Mesenchymal stem cell (in vitro differentiated cells and primary cell): Measurements from ENCODE around the gene FAM170B.

Experiments used
- DNase-seq: peaks from one replicate; pipeline ENCODE4 v3.0.0-alpha.2; 2013
- H2AFZ ChIP-seq: one replicate; pipeline ENCODE4 v1.6.1; 2013; ENCODE audit warnings: low read depth, mild to moderate bottlenecking, control low read depth, inconsistent platforms, low read length, moderate library complexity
- H2AK5ac ChIP-seq: 2 replicates; pipeline ENCODE4 v1.6.1; 2013; ENCODE audit warnings: low read length, moderate library complexity, mild to moderate bottlenecking, inconsistent platforms; ENCODE audit not compliant: severe bottlenecking
- H2BK120ac ChIP-seq: one replicate; pipeline ENCODE4 v1.6.1; 2013; ENCODE audit warnings: low read depth, mild to moderate bottlenecking, inconsistent platforms, low read length, moderate library complexity
- H2BK12ac ChIP-seq, 2 experiments: one replicate each; pipeline ENCODE4 v1.6.1; 2013; ENCODE audit warnings: inconsistent platforms in 2 of 2, low read length in 2 of 2, mild to moderate bottlenecking in 2 of 2, moderate library complexity in 2 of 2, control low read depth in 1 of 2
- H2BK15ac ChIP-seq: one replicate; pipeline ENCODE4 v1.6.1; 2013; ENCODE audit warnings: mild to moderate bottlenecking, low read depth, inconsistent platforms; ENCODE audit not compliant: poor library complexity, severe bottlenecking
- H2BK5ac ChIP-seq: 2 replicates; pipeline ENCODE4 v1.6.1; 2013; ENCODE audit warnings: low read depth, mild to moderate bottlenecking, low read length, control low read depth, inconsistent platforms; ENCODE audit not compliant: poor library complexity, severe bottlenecking
- H3K14ac ChIP-seq, 2 experiments: one replicate each; pipeline ENCODE4 v1.6.1; 2013; ENCODE audit warnings: inconsistent platforms in 2 of 2, low read length in 2 of 2, control low read depth in 1 of 2, mild to moderate bottlenecking in 1 of 2, moderate library complexity in 1 of 2
- H3K18ac ChIP-seq, 2 experiments: one replicate each; pipeline ENCODE4 v1.6.1; 2013; ENCODE audit warnings: inconsistent platforms in 2 of 2, low read length in 2 of 2, control low read depth in 1 of 2, low read depth in 1 of 2, mild to moderate bottlenecking in 1 of 2
- H3K23ac ChIP-seq, 2 experiments: one replicate each; pipeline ENCODE4 v1.6.1; 2013; ENCODE audit warnings: inconsistent platforms in 2 of 2, low read length in 2 of 2, mild to moderate bottlenecking in 2 of 2, moderate library complexity in 2 of 2, control low read depth in 1 of 2
- H3K27ac ChIP-seq: 2 replicates; pipeline ENCODE4 v1.5.1; 2013; ENCODE audit warnings: mild to moderate bottlenecking, moderate library complexity, low read length, control low read depth, inconsistent platforms; ENCODE audit not compliant: poor library complexity, severe bottlenecking
- H3K27me3 ChIP-seq, 2 experiments: 2 replicates each; pipeline versions ENCODE4 v1.6.1 to v1.7.0; 2013; ENCODE audit warnings: low read length in 2 of 2, mild to moderate bottlenecking in 2 of 2, moderate library complexity in 2 of 2, control low read depth in 1 of 2, inconsistent platforms in 1 of 2; ENCODE audit not compliant: control insufficient read depth in 1 of 2, insufficient read depth in 1 of 2
- H3K36me3 ChIP-seq, 2 experiments: 2 replicates each; pipeline versions ENCODE4 v1.6.1 to v1.7.0; 2013; ENCODE audit warnings: low read length in 2 of 2, control low read depth in 1 of 2, inconsistent platforms in 1 of 2, low read depth in 1 of 2, mild to moderate bottlenecking in 1 of 2; ENCODE audit not compliant: insufficient read depth in 2 of 2, control insufficient read depth in 1 of 2
- H3K4ac ChIP-seq, 2 experiments: one replicate each; pipeline ENCODE4 v1.6.1; 2013; ENCODE audit warnings: inconsistent platforms in 2 of 2, low read length in 2 of 2, mild to moderate bottlenecking in 2 of 2, moderate library complexity in 2 of 2, control low read depth in 1 of 2, low read depth in 1 of 2
- H3K4me1 ChIP-seq: 2 replicates; pipeline ENCODE4 v1.6.1; 2013; ENCODE audit warnings: low read depth, low read length, control low read depth; ENCODE audit not compliant: control insufficient read depth, insufficient read depth
- H3K4me2 ChIP-seq: 2 replicates; pipeline ENCODE4 v1.6.1; 2013; ENCODE audit warnings: low read length, mild to moderate bottlenecking, inconsistent platforms; ENCODE audit not compliant: poor library complexity, severe bottlenecking
- H3K4me3 ChIP-seq, 2 experiments: 2 replicates each; pipeline versions ENCODE4 v1.5.1 to v1.7.0; 2013; ENCODE audit warnings: low read length in 2 of 2, mild to moderate bottlenecking in 2 of 2, control low read depth in 1 of 2, low read depth in 1 of 2; ENCODE audit not compliant: insufficient read depth in 1 of 2
- H3K79me1 ChIP-seq: replicated peaks from 2 replicates; pipeline ENCODE4 v1.6.1; 2013; ENCODE audit warnings: mild to moderate bottlenecking, control low read depth, low read length, inconsistent platforms; ENCODE audit not compliant: poor library complexity, severe bottlenecking
- H3K9ac ChIP-seq: 2 replicates; pipeline ENCODE4 v1.7.0; 2013; ENCODE audit warnings: mild to moderate bottlenecking, low read length, moderate library complexity
- H3K9me3 ChIP-seq: 2 replicates; pipeline ENCODE4 v1.7.0; 2013; ENCODE audit warnings: mild to moderate bottlenecking, low read length; ENCODE audit not compliant: control insufficient read depth
- H4K8ac ChIP-seq: one replicate; pipeline ENCODE4 v1.6.1; 2013; ENCODE audit warnings: inconsistent platforms, mild to moderate bottlenecking, low read length, moderate library complexity
- H4K91ac ChIP-seq: one replicate; pipeline ENCODE4 v1.6.1; 2013; ENCODE audit warnings: mild to moderate bottlenecking, low read length, inconsistent platforms
- WGBS: methylation state at CpG from one replicate; pipeline ENCODE4 v1.1.7; 2013; ENCODE audit warnings: mixed read lengths; 5-methylcytosine and 5-hydroxymethylcytosine counted together

Gene FAM170B

DNA sequence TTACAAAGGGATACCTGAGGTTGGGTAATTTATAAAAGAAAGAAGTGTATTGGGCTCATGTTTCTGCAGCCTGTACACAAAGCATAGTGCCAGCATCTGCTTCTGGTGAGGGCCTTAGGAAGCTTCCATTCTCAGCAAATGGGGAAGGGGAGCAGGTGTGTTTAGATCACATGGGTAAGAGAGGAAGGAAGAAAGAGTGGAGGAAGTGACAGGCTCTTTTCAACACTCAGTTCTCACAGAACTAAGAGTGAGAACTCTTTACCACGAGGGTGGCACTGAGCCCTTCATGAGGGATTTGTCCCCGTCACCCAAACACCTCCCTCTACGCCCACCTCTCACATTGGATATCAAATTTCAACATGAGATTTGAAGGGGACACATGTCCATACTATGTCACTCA lies 506 bp upstream of the FAM170B start:
- no peak for DNase-seq
- Histone ChIP-seq H3K14ac (no peak overlapping the region), H3K4me1 (peaks cover 3% of the 10 kb centered on the region)

DNA sequence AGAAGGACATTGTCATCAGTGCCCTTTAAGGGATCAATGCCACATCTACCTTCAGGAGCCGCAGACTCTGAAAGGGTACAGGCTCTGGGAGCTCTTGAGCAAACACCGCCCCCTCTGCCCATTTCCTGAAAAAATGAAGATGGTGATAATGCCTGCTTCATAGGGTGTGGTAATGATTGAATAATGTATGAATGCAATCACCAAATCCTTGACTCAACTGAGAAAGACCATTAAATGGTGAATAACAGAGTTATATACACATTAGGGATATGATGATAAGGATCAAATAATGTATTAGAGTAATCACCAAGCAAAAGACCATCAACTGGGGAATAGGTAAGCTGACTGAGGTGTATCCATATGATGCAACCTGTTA lies 1.5 kb downstream of the FAM170B start:
- H3K79me1 ChIP-seq: no peaks in the 10 kb centered on the region
- H3K27me3 ChIP-seq: peaks cover 0 to 12% of the 10 kb centered on the region in 2 experiments
- H3K4me1 ChIP-seq: no peaks in the 10 kb centered on the region
- H3K4me3 ChIP-seq: no peak overlapping the region
- H3K4me2 ChIP-seq: no peak overlapping the region
- H3K23ac ChIP-seq: no peak overlapping the region
- no peak overlapping the region for H3K18ac ChIP-seq
- H3K27ac ChIP-seq: no peak overlapping the region
- no peak overlapping the region for H4K91ac ChIP-seq
- no peak overlapping the region for H2BK15ac ChIP-seq
- H2AFZ ChIP-seq: no peak overlapping the region
- no peak overlapping the region for H2BK12ac ChIP-seq
- H2AK5ac ChIP-seq: no peak overlapping the region
- no peak for DNase-seq
- H2BK5ac ChIP-seq: no peak overlapping the region
- H4K8ac ChIP-seq: no peak overlapping the region
- no peak overlapping the region for H3K14ac ChIP-seq
- H3K4ac ChIP-seq: no peak overlapping the region
- H2BK120ac ChIP-seq: no peak overlapping the region
- no peaks in the 10 kb centered on the region for H3K9me3 ChIP-seq
- 90% methylated on average over 2 of the region's 2 CpGs for WGBS
- H3K36me3 ChIP-seq: peaks cover 0 to 2% of the 10 kb centered on the region in 2 experiments
- H3K9ac ChIP-seq: no peak overlapping the region

More for the DNA sequence above, 506 bp upstream of the FAM170B start:
- Histone ChIP-seq H3K9ac (no peak overlapping the region), H3K27me3 (peaks cover 0 to 8% of the 10 kb centered on the region in 2 experiments), H2AFZ (no peak overlapping the region), H2BK120ac (no peak overlapping the region), H2BK15ac (no peak overlapping the region), H3K27ac (no peak overlapping the region), H2BK5ac (no peak overlapping the region), H3K4me3 (no peak overlapping the region), H3K36me3 (peaks cover 0 to 2% of the 10 kb centered on the region in 2 experiments), H3K23ac (no peak overlapping the region), H3K4me2 (no peak overlapping the region), H3K79me1 (no peaks in the 10 kb centered on the region), H3K18ac (no peak overlapping the region), H4K91ac (no peak overlapping the region), H3K4ac (no peak overlapping the region), H3K9me3 (no peaks in the 10 kb centered on the region), H2BK12ac (no peak overlapping the region), H2AK5ac (no peak overlapping the region), H4K8ac (no peak overlapping the region)
- 77% methylated on average over 3 of the region's 3 CpGs for WGBS

DNA sequence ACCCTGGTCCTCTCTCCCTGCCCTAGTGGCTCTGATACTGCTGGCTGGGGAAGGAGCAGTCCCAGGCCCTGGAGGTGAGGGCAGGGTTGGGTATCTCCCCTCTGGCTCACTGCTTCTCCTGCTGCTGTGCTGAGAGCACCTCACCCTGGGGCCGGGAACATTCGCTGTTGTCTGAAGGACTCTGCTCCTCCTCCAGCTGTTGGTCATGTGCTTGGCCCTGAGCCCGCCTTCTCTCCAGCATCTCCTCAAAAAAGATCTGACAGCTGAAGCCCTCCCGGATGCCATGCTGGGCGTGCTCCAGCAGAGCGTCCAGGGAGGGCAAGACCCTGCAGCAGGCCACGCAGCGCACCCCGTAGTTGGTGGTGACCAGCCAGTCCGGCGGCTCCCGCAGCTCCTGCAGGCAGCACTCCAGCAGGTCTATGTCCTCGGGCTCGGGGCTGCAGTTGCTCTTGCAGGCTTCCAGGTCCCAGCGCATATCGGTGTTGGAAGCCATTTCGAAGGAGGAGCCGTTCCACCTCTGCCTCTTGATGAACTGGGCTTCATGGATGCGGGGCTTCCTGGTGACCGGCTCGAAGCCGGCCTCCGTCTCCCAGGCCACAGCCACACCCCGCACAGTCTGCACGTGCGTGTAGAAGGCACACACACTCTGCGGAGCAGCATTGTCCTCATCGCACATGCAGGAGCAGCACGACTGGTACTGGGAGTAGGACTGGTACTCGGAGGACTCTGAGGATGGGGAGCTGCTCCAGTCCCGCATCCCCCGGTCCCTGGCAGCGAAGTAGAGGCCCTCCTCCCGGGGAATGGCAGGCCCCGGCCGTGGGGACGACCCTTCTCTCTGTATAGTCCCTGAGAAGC lies 2.1 kb downstream of the FAM170B start:
- Histone ChIP-seq H4K91ac (peak overlapping the region; percentile 11), H4K8ac (no peak overlapping the region), H2BK12ac (no peak overlapping the region), H2AK5ac (no peak overlapping the region), H3K4ac (no peak overlapping the region), H2BK120ac (no peak overlapping the region), H2BK15ac (no peak overlapping the region), H3K4me2 (no peak overlapping the region), H3K4me1 (no peaks in the 10 kb centered on the region), H3K23ac (no peak overlapping the region), H3K36me3 (peaks cover 0 to 2% of the 10 kb centered on the region in 2 experiments), H3K27ac (no peak overlapping the region), H3K79me1 (no peaks in the 10 kb centered on the region), H3K18ac (no peak overlapping the region), H3K9ac (no peak overlapping the region), H3K4me3 (peak overlapping the region in 1 of 2 experiments; percentile 16), H3K27me3 (peaks cover 0 to 12% of the 10 kb centered on the region in 2 experiments), H2AFZ (no peak overlapping the region), H3K9me3 (no peaks in the 10 kb centered on the region), H3K14ac (no peak overlapping the region), H2BK5ac (no peak overlapping the region)
- DNase-seq: no peak
- WGBS: 87% methylated on average over 36 of the region's 37 CpGs

DNA sequence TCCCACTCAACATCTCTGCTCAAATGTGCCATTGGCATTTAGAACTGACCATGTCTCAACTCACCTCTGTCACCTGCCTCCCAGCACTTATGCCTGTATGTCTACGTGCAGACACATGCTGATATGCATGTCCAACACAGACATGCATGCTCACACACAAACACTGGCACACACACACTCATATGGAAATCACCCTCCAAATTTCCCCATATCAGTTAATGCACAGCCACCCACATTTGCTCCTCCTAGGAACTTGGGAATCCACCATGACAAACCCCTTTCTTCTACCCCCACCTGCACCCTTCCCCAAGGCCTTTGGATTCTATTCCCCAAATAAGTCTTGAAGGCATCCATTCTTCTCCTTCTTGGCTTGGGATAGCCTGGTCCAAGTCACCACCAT lies 4.4 kb downstream of the FAM170B start:
- WGBS: 64% methylated on average over 1 of the region's 1 CpG
- Histone ChIP-seq H2AFZ (no peak overlapping the region), H3K36me3 (peaks cover 0 to 2% of the 10 kb centered on the region in 2 experiments), H2AK5ac (no peak overlapping the region), H3K79me1 (no peaks in the 10 kb centered on the region), H3K27ac (no peak overlapping the region), H2BK12ac (no peak overlapping the region), H3K27me3 (peaks cover 0 to 12% of the 10 kb centered on the region in 2 experiments), H3K14ac (no peak overlapping the region), H3K4me2 (no peak overlapping the region), H3K4me1 (no peaks in the 10 kb centered on the region), H3K9me3 (no peaks in the 10 kb centered on the region), H3K18ac (no peak overlapping the region), H3K23ac (no peak overlapping the region), H4K8ac (no peak overlapping the region), H2BK15ac (no peak overlapping the region), H3K9ac (no peak overlapping the region), H3K4me3 (no peak overlapping the region), H3K4ac (no peak overlapping the region), H4K91ac (no peak overlapping the region), H2BK5ac (no peak overlapping the region), H2BK120ac (no peak overlapping the region)
- no peak for DNase-seq
